ENCODE data around the gene CTSZ. TPM values are rescaled to one million over a fixed set of nuclear protein-coding genes. Genes with fewer than 3 reads are reported as not detected.
A peak's percentile ranks its signal among the peaks of the same experiment; 100 is the strongest.

The CTSZ gene
- total and polyA plus RNA-seq, 2 donors from 2014 or later = 200 to 234 TPM

DNA sequence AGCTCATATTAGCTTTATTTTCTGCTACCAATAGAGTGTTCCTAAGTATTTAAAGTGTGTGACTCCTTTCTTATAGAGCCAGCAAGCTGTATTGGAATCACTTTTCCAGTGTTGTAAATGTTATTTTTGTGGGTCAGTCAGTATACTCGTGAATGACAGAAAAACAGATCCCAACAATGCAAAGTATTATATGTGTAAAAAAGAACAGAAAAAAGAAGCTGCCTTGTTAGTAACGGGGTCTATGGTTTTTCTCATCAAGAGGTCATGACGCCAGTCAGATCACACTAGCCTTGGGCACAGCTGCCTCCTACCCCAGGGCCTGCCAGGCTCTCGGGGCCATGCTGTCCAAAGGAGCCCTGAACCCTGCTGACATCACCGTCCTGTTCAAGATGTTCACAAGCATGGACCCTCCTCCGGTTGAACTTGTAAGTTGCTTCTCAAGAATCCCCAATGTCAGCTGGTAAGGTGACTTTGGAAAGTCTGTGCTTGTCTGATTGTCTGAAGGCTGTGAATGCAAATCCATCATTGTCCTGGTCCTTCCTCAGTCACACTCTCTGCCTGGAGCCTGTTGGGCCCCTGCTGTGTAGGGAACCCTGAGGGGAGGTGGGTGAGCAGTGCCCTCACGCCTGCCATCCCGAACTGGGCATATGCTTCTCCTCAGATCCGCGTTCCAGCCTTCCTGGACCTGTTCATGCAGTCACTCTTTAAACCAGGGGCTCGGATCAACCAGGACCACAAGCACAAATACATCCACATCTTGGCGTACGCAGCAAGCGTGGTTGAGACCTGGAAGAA, 16.2 kb downstream of the CTSZ start:
- Histone ChIP-seq H3K4me3 (ENCODE audit: low read length in 3 of 3) (no peak overlapping the region), H3K9me3 (ENCODE audit: control insufficient read depth in 2 of 3, insufficient read depth in 1 of 3, low read length in 3 of 3) (no peaks in the 10 kb centered on the region), H3K4me1 (ENCODE audit: control insufficient read depth in 2 of 3, insufficient read depth in 2 of 3, low read depth in 1 of 3, low read length in 3 of 3) (peaks cover 3 to 15% (median 6%) of the 10 kb centered on the region in 3 donors), H3K9ac (ENCODE audit: low read length in 3 of 3) (no peak overlapping the region), H3K27me3 (ENCODE audit: control insufficient read depth, insufficient read depth, low read length) (no peaks in the 10 kb centered on the region), H3K27ac (ENCODE audit: low read depth in 2 of 2, low read length in 2 of 2) (no peak overlapping the region), H3K36me3 (ENCODE audit: control insufficient read depth in 2 of 3, insufficient read depth in 3 of 3, low read length in 3 of 3) (peaks cover 23 to 80% (median 61%) of the 10 kb centered on the region in 3 donors)
- intact Hi-C loops (cut with DNase I) = no loop called here
- peak in 1 of 5 donors; percentile 15 for DNase-seq
- TF ChIP-seq, protein P1, sequence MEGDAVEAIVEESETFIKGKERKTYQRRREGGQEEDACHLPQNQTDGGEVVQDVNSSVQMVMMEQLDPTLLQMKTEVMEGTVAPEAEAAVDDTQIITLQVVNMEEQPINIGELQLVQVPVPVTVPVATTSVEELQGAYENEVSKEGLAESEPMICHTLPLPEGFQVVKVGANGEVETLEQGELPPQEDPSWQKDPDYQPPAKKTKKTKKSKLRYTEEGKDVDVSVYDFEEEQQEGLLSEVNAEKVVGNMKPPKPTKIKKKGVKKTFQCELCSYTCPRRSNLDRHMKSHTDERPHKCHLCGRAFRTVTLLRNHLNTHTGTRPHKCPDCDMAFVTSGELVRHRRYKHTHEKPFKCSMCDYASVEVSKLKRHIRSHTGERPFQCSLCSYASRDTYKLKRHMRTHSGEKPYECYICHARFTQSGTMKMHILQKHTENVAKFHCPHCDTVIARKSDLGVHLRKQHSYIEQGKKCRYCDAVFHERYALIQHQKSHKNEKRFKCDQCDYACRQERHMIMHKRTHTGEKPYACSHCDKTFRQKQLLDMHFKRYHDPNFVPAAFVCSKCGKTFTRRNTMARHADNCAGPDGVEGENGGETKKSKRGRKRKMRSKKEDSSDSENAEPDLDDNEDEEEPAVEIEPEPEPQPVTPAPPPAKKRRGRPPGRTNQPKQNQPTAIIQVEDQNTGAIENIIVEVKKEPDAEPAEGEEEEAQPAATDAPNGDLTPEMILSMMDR (IDR thresholded peaks at IDR 0.05; ENCODE audit: borderline replicate concordance, extremely low read depth, insufficient read depth) = no peak
- FAIRE-seq = no peak

DNA sequence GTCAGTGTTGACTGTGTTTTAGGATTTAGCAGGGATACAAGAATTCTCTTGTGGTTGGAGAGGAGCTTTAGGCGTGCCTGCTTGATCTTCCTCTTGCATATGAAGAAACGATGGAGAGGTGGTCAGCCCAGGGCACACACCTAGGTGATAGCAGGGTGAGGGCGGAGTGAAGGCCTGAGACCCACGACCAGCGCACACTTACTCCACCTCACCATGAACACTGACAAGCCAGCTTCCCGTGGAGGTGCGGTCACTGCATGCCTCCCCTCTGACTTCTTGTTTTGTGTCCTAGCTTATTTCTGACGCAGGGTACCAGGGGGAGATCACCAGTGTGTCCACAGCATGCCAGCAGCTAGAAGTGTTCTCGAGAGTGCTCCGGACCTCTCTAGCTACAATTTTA, 17.9 kb downstream of the CTSZ start:
- DNase-seq (no peak), FAIRE-seq (no peak)
- no peak overlapping the region for H3K9ac ChIP-seq (ENCODE audit: low read length in 3 of 3)
- TF ChIP-seq, protein P1 (IDR thresholded peaks at IDR 0.05; ENCODE audit: borderline replicate concordance, extremely low read depth, insufficient read depth) = no peak
- H3K9me3 ChIP-seq (ENCODE audit: control insufficient read depth in 2 of 3, insufficient read depth in 1 of 3, low read length in 3 of 3) = no peaks in the 10 kb centered on the region
- intact Hi-C loops (cut with DNase I) = no loop called here
- no peak overlapping the region for H3K4me3 ChIP-seq (ENCODE audit: low read length in 3 of 3)
- H3K27ac ChIP-seq (ENCODE audit: low read depth in 2 of 2, low read length in 2 of 2) = no peak overlapping the region
- peaks cover 20 to 67% (median 56%) of the 10 kb centered on the region in 3 donors for H3K36me3 ChIP-seq (ENCODE audit: control insufficient read depth in 2 of 3, insufficient read depth in 3 of 3, low read length in 3 of 3)
- peaks cover 0 to 18% (median 3%) of the 10 kb centered on the region in 3 donors for H3K4me1 ChIP-seq (ENCODE audit: control insufficient read depth in 2 of 3, insufficient read depth in 2 of 3, low read depth in 1 of 3, low read length in 3 of 3)
- no peaks in the 10 kb centered on the region for H3K27me3 ChIP-seq (ENCODE audit: control insufficient read depth, insufficient read depth, low read length)

DNA sequence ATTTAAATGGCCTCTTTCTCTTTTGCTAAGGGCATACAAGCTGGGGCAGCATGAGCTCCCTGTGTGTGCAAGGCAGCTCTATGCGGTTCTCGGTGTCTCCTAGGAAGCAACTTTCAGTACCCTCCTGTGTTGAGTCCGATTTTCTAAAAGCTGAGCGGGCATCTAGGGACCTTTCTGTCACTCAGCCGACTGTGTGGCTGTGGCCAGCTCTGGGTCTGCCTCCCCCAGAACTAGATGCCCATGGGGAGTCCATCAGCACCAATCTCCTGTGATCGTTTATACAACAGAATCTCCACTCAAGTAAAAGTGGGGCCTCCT, 18.5 kb downstream of the CTSZ start:
- Histone ChIP-seq H3K27ac (ENCODE audit: low read depth in 2 of 2, low read length in 2 of 2) (no peak overlapping the region), H3K4me3 (ENCODE audit: low read length in 3 of 3) (no peak overlapping the region), H3K4me1 (ENCODE audit: control insufficient read depth in 2 of 3, insufficient read depth in 2 of 3, low read depth in 1 of 3, low read length in 3 of 3) (peaks cover 0 to 24% (median 3%) of the 10 kb centered on the region in 3 donors), H3K9me3 (ENCODE audit: control insufficient read depth in 2 of 3, insufficient read depth in 1 of 3, low read length in 3 of 3) (no peaks in the 10 kb centered on the region), H3K36me3 (ENCODE audit: control insufficient read depth in 2 of 3, insufficient read depth in 3 of 3, low read length in 3 of 3) (peaks cover 19 to 62% (median 50%) of the 10 kb centered on the region in 3 donors), H3K9ac (ENCODE audit: low read length in 3 of 3) (no peak overlapping the region), H3K27me3 (ENCODE audit: control insufficient read depth, insufficient read depth, low read length) (no peaks in the 10 kb centered on the region)
- TF ChIP-seq, protein P1 (IDR thresholded peaks at IDR 0.05; ENCODE audit: borderline replicate concordance, extremely low read depth, insufficient read depth) = no peak
- intact Hi-C loops (cut with DNase I) = no loop called here
- DNase-seq (no peak), FAIRE-seq (no peak)
